MM.1S (cell line): Measurements from ENCODE around the gene ACRBP.

Source experiments
- DNase-seq: peaks from one replicate; pipeline ENCODE4 v3.0.0-alpha.2; 2015
- H2AFZ ChIP-seq: fragments of 300-600 bp; sonication (generic); 2 replicates; pipeline ENCODE4 v1.6.0; 2016; ENCODE audit warnings: antibody characterized with exemption, low read length
- H3F3A ChIP-seq: fragments of 300-600 bp; sonication (generic); 2 replicates; pipeline ENCODE4 v1.6.1; 2016; ENCODE audit warnings: mild to moderate bottlenecking, antibody characterized with exemption, low read length, moderate library complexity, mixed read lengths; ENCODE audit not compliant: insufficient read depth
- H3K27ac ChIP-seq: fragments of 300-600 bp; sonication (generic); 2 replicates; pipeline ENCODE4 v1.5.1; 2016; ENCODE audit warnings: mild to moderate bottlenecking, low read length
- H3K27me3 ChIP-seq: fragments of 300-600 bp; sonication (generic); replicated peaks from 2 replicates; pipeline ENCODE4 v1.6.0; 2016; ENCODE audit warnings: low read length; ENCODE audit not compliant: insufficient read depth
- H3K36me3 ChIP-seq: fragments of 300-600 bp; sonication (generic); replicated peaks from 2 replicates; pipeline ENCODE4 v1.6.1; 2016; ENCODE audit warnings: mild to moderate bottlenecking, low read length, mixed read lengths; ENCODE audit not compliant: insufficient read depth
- H3K4me1 ChIP-seq: fragments of 300-600 bp; sonication (generic); 2 replicates; pipeline ENCODE4 v1.6.1; 2016; ENCODE audit warnings: low read length, mixed read lengths
- H3K4me2 ChIP-seq: fragments of 300-600 bp; sonication (generic); 2 replicates; pipeline ENCODE4 v1.6.0; 2016; ENCODE audit warnings: low read depth, low read length
- H3K4me3 ChIP-seq: fragments of 300-600 bp; sonication (generic); 2 replicates; pipeline ENCODE4 v1.5.1; 2016; ENCODE audit warnings: low read length, mixed read lengths
- H3K79me2 ChIP-seq: fragments of 300-600 bp; sonication (generic); 2 replicates; pipeline ENCODE4 v1.6.1; 2016; ENCODE audit warnings: mixed run types, low read length, mixed read lengths
- H3K9ac ChIP-seq: fragments of 300-600 bp; sonication (generic); 2 replicates; pipeline ENCODE4 v1.6.1; 2016; ENCODE audit warnings: low read length, mixed read lengths
- H3K9me2 ChIP-seq: fragments of 300-600 bp; sonication (generic); replicated peaks from 2 replicates; pipeline ENCODE4 v1.6.1; 2016; ENCODE audit warnings: mild to moderate bottlenecking, low read length, mixed read lengths; ENCODE audit not compliant: insufficient read depth
- H3K9me3 ChIP-seq: fragments of 300-600 bp; sonication (generic); replicated peaks from 2 replicates; pipeline ENCODE4 v1.6.1; 2016; ENCODE audit warnings: mild to moderate bottlenecking, low read length, mixed read lengths; ENCODE audit not compliant: insufficient read depth
- H4K20me1 ChIP-seq: fragments of 300-600 bp; sonication (generic); 2 replicates; pipeline ENCODE4 v1.6.1; 2016; ENCODE audit warnings: mild to moderate bottlenecking, low read length, moderate library complexity, mixed read lengths; ENCODE audit not compliant: insufficient read depth
- CTCF ChIP-seq: fragments of 300-600 bp; sonication (generic); IDR thresholded peaks from 2 replicates; pipeline ENCODE4 v1.5.1; 2016; ENCODE audit warnings: antibody characterized with exemption, low read length, mixed read lengths
- EZH2 ChIP-seq: fragments of 300-600 bp; sonication (generic); optimal IDR thresholded peaks from 2 replicates; pipeline ENCODE3; 2017; ENCODE audit warnings: low read depth, mild to moderate bottlenecking, antibody characterized with exemption, low read length, mixed read lengths
- EZH2phosphoT487 ChIP-seq: fragments of 300-600 bp; sonication (generic); IDR thresholded peaks from 2 replicates; pipeline ENCODE4 v1.6.1; 2018; ENCODE audit warnings: antibody characterized with exemption, low read length

Gene ACRBP

GRCh38 chr12:6618483-6619225, 28.6 kb downstream of the ACRBP start:
- Histone ChIP-seq H3K27ac (no peak overlapping the region), H3F3A (peaks cover 6% of the 10 kb centered on the region; the same call in 1 of the 2 replicates), H3K9me3 (no peaks in the 10 kb centered on the region), H4K20me1 (no peaks in the 10 kb centered on the region), H3K9ac (no peak overlapping the region), H3K9me2 (no peaks in the 10 kb centered on the region), H3K36me3 (no peaks in the 10 kb centered on the region), H3K4me2 (no peak overlapping the region), H2AFZ (no peak overlapping the region), H3K4me3 (no peak overlapping the region), H3K79me2 (no peaks in the 10 kb centered on the region), H3K4me1 (no peaks in the 10 kb centered on the region), H3K27me3 (no peaks in the 10 kb centered on the region)
- no peak for TF ChIP-seq EZH2
- no peak for TF ChIP-seq EZH2phosphoT487
- TF ChIP-seq CTCF: no peak
- DNase-seq: no peak

GRCh38 chr12:6615802-6616201, 31.4 kb downstream of the ACRBP start:
- TF ChIP-seq EZH2phosphoT487 (no peak), CTCF (no peak), EZH2 (no peak)
- no peak overlapping the region for H3K4me3 ChIP-seq
- H2AFZ ChIP-seq: no peak overlapping the region
- no peaks in the 10 kb centered on the region for H3K36me3 ChIP-seq
- H3K79me2 ChIP-seq: no peaks in the 10 kb centered on the region
- no peaks in the 10 kb centered on the region for H3K9me3 ChIP-seq
- no peaks in the 10 kb centered on the region for H3K27me3 ChIP-seq
- H3K9ac ChIP-seq: no peak overlapping the region
- H3K4me2 ChIP-seq: no peak overlapping the region
- no peaks in the 10 kb centered on the region for H3K9me2 ChIP-seq
- H3K27ac ChIP-seq: no peak overlapping the region
- H4K20me1 ChIP-seq: no peaks in the 10 kb centered on the region
- H3F3A ChIP-seq: peaks cover 14% of the 10 kb centered on the region; the same call in 1 of the 2 replicates
- H3K4me1 ChIP-seq: peaks cover 21% of the 10 kb centered on the region
- no peak for DNase-seq

GRCh38 chr12:6614513-6615172, 32.6 kb downstream of the ACRBP start:
- H3F3A ChIP-seq: peaks cover 14% of the 10 kb centered on the region; the same call in 1 of the 2 replicates

More at GRCh38 chr12:6614513-6615172, 32.6 kb downstream of the ACRBP start:
- no peaks in the 10 kb centered on the region for H3K79me2 ChIP-seq
- H3K9me2 ChIP-seq: no peaks in the 10 kb centered on the region
- H2AFZ ChIP-seq: no peak overlapping the region
- no peak for DNase-seq
- no peaks in the 10 kb centered on the region for H4K20me1 ChIP-seq
- no peaks in the 10 kb centered on the region for H3K9me3 ChIP-seq
- H3K27me3 ChIP-seq: no peaks in the 10 kb centered on the region
- H3K4me2 ChIP-seq: no peak overlapping the region
- H3K27ac ChIP-seq: no peak overlapping the region
- no peak for TF ChIP-seq EZH2phosphoT487
- no peak for TF ChIP-seq EZH2
- H3K9ac ChIP-seq: no peak overlapping the region
- H3K36me3 ChIP-seq: no peaks in the 10 kb centered on the region
- H3K4me1 ChIP-seq: peaks cover 21% of the 10 kb centered on the region
- H3K4me3 ChIP-seq: no peak overlapping the region
